Measurements from ENCODE around the gene SERF2. TPM values are rescaled to one million over a fixed set of nuclear protein-coding genes. Genes with fewer than 3 reads are reported as not detected.
A peak's percentile ranks its signal among the peaks of the same experiment; 100 is the strongest.
"Not testable (repeated sequence)": the region's sequence is repeated elsewhere in the genome, so short reads cannot be mapped to it uniquely, and the experiment has no call there.

Gene SERF2
- 175 TPM for total RNA-seq

- H3K36me3 ChIP-seq (ENCODE audit: control insufficient read depth in 3 of 3, insufficient read depth in 3 of 3, low read length in 3 of 3), result peaks cover 29 to 41% (median 38%) of the 10 kb centered on the region in 3 donors
- peaks cover 36 to 48% (median 41%) of the 10 kb centered on the region in 3 donors for H3K4me1 ChIP-seq (ENCODE audit: control insufficient read depth in 3 of 3, insufficient read depth in 3 of 3, low read length in 3 of 3)
- no peaks in the 10 kb centered on the region for H3K9me3 ChIP-seq (ENCODE audit: control insufficient read depth in 3 of 3, low read length in 3 of 3)
- H3K27me3 ChIP-seq (ENCODE audit: control insufficient read depth in 3 of 3, insufficient read depth in 3 of 3, low read length in 3 of 3), result no peaks in the 10 kb centered on the region
- H3K27ac ChIP-seq (ENCODE audit: low read depth, low read length), result peak within 1 kb of the TSS; percentile 99
- peak within 1 kb of the TSS; percentile 90 to 100 (median 93) for H3K4me3 ChIP-seq (ENCODE audit: low read length in 3 of 3)
- peak within 1 kb of the TSS; percentile 100 for H3K9ac ChIP-seq (ENCODE audit: low read depth in 1 of 3, low read length in 3 of 3)
These were observed at the start of gene SERF2 for GRCh38 chr15:43791993-43792760. TSS of gene SERF2 (plus strand) at chr15:43792320. CDS start at chr15:43792377, 57 bp downstream.

GRCh38 chr15:43746245-43746902 is 45.7 kb upstream of the SERF2 start, which contains the start of gene PDIA3:
TSS of gene PDIA3 (plus strand) at chr15:43746438. CDS start at chr15:43746540, 102 bp downstream.
- H3K9me3 ChIP-seq (ENCODE audit: control insufficient read depth in 3 of 3, low read length in 3 of 3); H3K4me1 ChIP-seq (ENCODE audit: control insufficient read depth in 3 of 3, insufficient read depth in 3 of 3, low read length in 3 of 3); H3K36me3 ChIP-seq (ENCODE audit: control insufficient read depth in 3 of 3, insufficient read depth in 3 of 3, low read length in 3 of 3); H3K27me3 ChIP-seq (ENCODE audit: control insufficient read depth in 3 of 3, insufficient read depth in 3 of 3, low read length in 3 of 3): not testable (repeated sequence)
- peak within 1 kb of the TSS; percentile 88 for H3K27ac ChIP-seq (ENCODE audit: low read depth, low read length)
- peak within 1 kb of the TSS; percentile 78 to 83 (median 81) for H3K4me3 ChIP-seq (ENCODE audit: low read length in 3 of 3)
- H3K9ac ChIP-seq (ENCODE audit: low read depth in 1 of 3, low read length in 3 of 3), result peak within 1 kb of the TSS; percentile 75 to 86 (median 81)

- H3K27ac ChIP-seq (ENCODE audit: low read depth, low read length), result peak overlapping the region; percentile 88
- not testable (repeated sequence) for H3K4me1 ChIP-seq (ENCODE audit: control insufficient read depth in 3 of 3, insufficient read depth in 3 of 3, low read length in 3 of 3); H3K36me3 ChIP-seq (ENCODE audit: control insufficient read depth in 3 of 3, insufficient read depth in 3 of 3, low read length in 3 of 3); H3K9me3 ChIP-seq (ENCODE audit: control insufficient read depth in 3 of 3, low read length in 3 of 3); H3K27me3 ChIP-seq (ENCODE audit: control insufficient read depth in 3 of 3, insufficient read depth in 3 of 3, low read length in 3 of 3)
- peak overlapping the region; percentile 75 to 86 (median 81) for H3K9ac ChIP-seq (ENCODE audit: low read depth in 1 of 3, low read length in 3 of 3)
- peak overlapping the region; percentile 78 to 83 (median 81) for H3K4me3 ChIP-seq (ENCODE audit: low read length in 3 of 3)
These were observed 45.2 kb upstream of the SERF2 start for GRCh38 chr15:43746903-43747309.

- Histone ChIP-seq H3K36me3 (ENCODE audit: control insufficient read depth in 3 of 3, insufficient read depth in 3 of 3, low read length in 3 of 3) (peaks cover 0 to 3% (median 0%) of the 10 kb centered on the region in 3 donors), H3K9me3 (ENCODE audit: control insufficient read depth in 3 of 3, low read length in 3 of 3) (no peaks in the 10 kb centered on the region), H3K27me3 (ENCODE audit: control insufficient read depth in 3 of 3, insufficient read depth in 3 of 3, low read length in 3 of 3) (no peaks in the 10 kb centered on the region), H3K4me1 (ENCODE audit: control insufficient read depth in 3 of 3, insufficient read depth in 3 of 3, low read length in 3 of 3) (peaks cover 2 to 5% (median 3%) of the 10 kb centered on the region in 3 donors), H3K27ac (ENCODE audit: low read depth, low read length) (no peak overlapping the region), H3K9ac (ENCODE audit: low read depth in 1 of 3, low read length in 3 of 3) (no peak overlapping the region), H3K4me3 (ENCODE audit: low read length in 3 of 3) (no peak overlapping the region)
These were observed 43.7 kb upstream of the SERF2 start for GRCh38 chr15:43748376-43748775.

GRCh38 chr15:43749690-43750345 is 42.3 kb upstream of the SERF2 start:
- Histone ChIP-seq H3K36me3 (ENCODE audit: control insufficient read depth in 3 of 3, insufficient read depth in 3 of 3, low read length in 3 of 3) (peaks cover 0 to 9% (median 2%) of the 10 kb centered on the region in 3 donors), H3K27me3 (ENCODE audit: control insufficient read depth in 3 of 3, insufficient read depth in 3 of 3, low read length in 3 of 3) (no peaks in the 10 kb centered on the region), H3K27ac (ENCODE audit: low read depth, low read length) (no peak overlapping the region), H3K9ac (ENCODE audit: low read depth in 1 of 3, low read length in 3 of 3) (no peak overlapping the region), H3K4me3 (ENCODE audit: low read length in 3 of 3) (no peak overlapping the region), H3K9me3 (ENCODE audit: control insufficient read depth in 3 of 3, low read length in 3 of 3) (no peaks in the 10 kb centered on the region), H3K4me1 (ENCODE audit: control insufficient read depth in 3 of 3, insufficient read depth in 3 of 3, low read length in 3 of 3) (peaks cover 2 to 5% (median 3%) of the 10 kb centered on the region in 3 donors)

GRCh38 chr15:43751885-43752284 is 40.2 kb upstream of the SERF2 start:
- H3K9me3 ChIP-seq (ENCODE audit: control insufficient read depth in 3 of 3, low read length in 3 of 3), result no peaks in the 10 kb centered on the region
- peaks cover 6 to 20% (median 9%) of the 10 kb centered on the region in 3 donors for H3K36me3 ChIP-seq (ENCODE audit: control insufficient read depth in 3 of 3, insufficient read depth in 3 of 3, low read length in 3 of 3)
- peaks cover 2 to 3% (median 3%) of the 10 kb centered on the region in 3 donors for H3K4me1 ChIP-seq (ENCODE audit: control insufficient read depth in 3 of 3, insufficient read depth in 3 of 3, low read length in 3 of 3)
- no peaks in the 10 kb centered on the region for H3K27me3 ChIP-seq (ENCODE audit: control insufficient read depth in 3 of 3, insufficient read depth in 3 of 3, low read length in 3 of 3)
- H3K4me3 ChIP-seq (ENCODE audit: low read length in 3 of 3), result no peak overlapping the region
- H3K9ac ChIP-seq (ENCODE audit: low read depth in 1 of 3, low read length in 3 of 3), result no peak overlapping the region
- H3K27ac ChIP-seq (ENCODE audit: low read depth, low read length), result no peak overlapping the region

GRCh38 chr15:43762824-43763223 is 29.3 kb upstream of the SERF2 start:
- Histone ChIP-seq H3K27me3 (ENCODE audit: control insufficient read depth in 3 of 3, insufficient read depth in 3 of 3, low read length in 3 of 3) (no peaks in the 10 kb centered on the region), H3K9ac (ENCODE audit: low read depth in 1 of 3, low read length in 3 of 3) (no peak overlapping the region), H3K27ac (ENCODE audit: low read depth, low read length) (no peak overlapping the region), H3K36me3 (ENCODE audit: control insufficient read depth in 3 of 3, insufficient read depth in 3 of 3, low read length in 3 of 3) (peaks cover 29 to 60% (median 59%) of the 10 kb centered on the region in 3 donors), H3K9me3 (ENCODE audit: control insufficient read depth in 3 of 3, low read length in 3 of 3) (no peaks in the 10 kb centered on the region), H3K4me3 (ENCODE audit: low read length in 3 of 3) (no peak overlapping the region), H3K4me1 (ENCODE audit: control insufficient read depth in 3 of 3, insufficient read depth in 3 of 3, low read length in 3 of 3) (peaks cover 0 to 3% (median 0%) of the 10 kb centered on the region in 3 donors)

GRCh38 chr15:43763819-43764446 is 28.2 kb upstream of the SERF2 start:
- H3K4me1 ChIP-seq (ENCODE audit: control insufficient read depth in 3 of 3, insufficient read depth in 3 of 3, low read length in 3 of 3), result peaks cover 0 to 3% (median 0%) of the 10 kb centered on the region in 3 donors
- H3K9me3 ChIP-seq (ENCODE audit: control insufficient read depth in 3 of 3, low read length in 3 of 3), result no peaks in the 10 kb centered on the region
- peaks cover 32 to 65% (median 59%) of the 10 kb centered on the region in 3 donors for H3K36me3 ChIP-seq (ENCODE audit: control insufficient read depth in 3 of 3, insufficient read depth in 3 of 3, low read length in 3 of 3)
- peak overlapping the region; percentile 3 for H3K27ac ChIP-seq (ENCODE audit: low read depth, low read length)
- H3K9ac ChIP-seq (ENCODE audit: low read depth in 1 of 3, low read length in 3 of 3), result no peak overlapping the region
- H3K4me3 ChIP-seq (ENCODE audit: low read length in 3 of 3), result no peak overlapping the region
- H3K27me3 ChIP-seq (ENCODE audit: control insufficient read depth in 3 of 3, insufficient read depth in 3 of 3, low read length in 3 of 3), result no peaks in the 10 kb centered on the region

GRCh38 chr15:43769584-43770228 is 22.4 kb upstream of the SERF2 start:
- Histone ChIP-seq H3K27me3 (ENCODE audit: control insufficient read depth in 3 of 3, insufficient read depth in 3 of 3, low read length in 3 of 3) (no peaks in the 10 kb centered on the region), H3K4me3 (ENCODE audit: low read length in 3 of 3) (no peak overlapping the region), H3K4me1 (ENCODE audit: control insufficient read depth in 3 of 3, insufficient read depth in 3 of 3, low read length in 3 of 3) (no peaks in the 10 kb centered on the region), H3K27ac (ENCODE audit: low read depth, low read length) (no peak overlapping the region), H3K36me3 (ENCODE audit: control insufficient read depth in 3 of 3, insufficient read depth in 3 of 3, low read length in 3 of 3) (peaks cover 47 to 77% (median 68%) of the 10 kb centered on the region in 3 donors), H3K9ac (ENCODE audit: low read depth in 1 of 3, low read length in 3 of 3) (no peak overlapping the region), H3K9me3 (ENCODE audit: control insufficient read depth in 3 of 3, low read length in 3 of 3) (no peaks in the 10 kb centered on the region)

Data from skeletal muscle tissue (tissue), 4 donors.